IMR-90 (cell line): ENCODE results near the gene RAI14. TPM values are rescaled to one million over a fixed set of nuclear protein-coding genes. Genes with fewer than 3 reads are reported as not detected.

Experiments
- ATAC-seq: fragments of 200-7000 bp; cut with Tn5 transposase; 2 replicates; pipeline ENCODE4 v1.9.1; 2020; ENCODE audit warnings: low read depth, mild to moderate bottlenecking, moderate library complexity
- BruUV-seq: library from RNA; stranded (reverse); fragments of 400-500 nt; replicated peaks from 2 replicates; lab custom pipeline; 2021; lab: Mats Ljungman, UMichigan
- CTCF ChIA-PET: fragments of 300-600 bp; formaldehyde crosslinking; extraction: SDS; loops from one replicate; lab custom pipeline; 2021; ENCODE audit warnings: antibody characterized with exemption; lab: Yijun Ruan, JAX
- POLR2A ChIA-PET: fragments of 300-600 bp; sonication (Branson Sonifier 250); formaldehyde crosslinking; loops from one replicate; lab custom pipeline; 2022; ENCODE audit warnings: antibody characterized with exemption; ENCODE audit not compliant: unreplicated experiment; lab: Charles Lee
- DNase-seq: peaks from one replicate; pipeline ENCODE4 v3.0.0; 2013
- H2AFZ ChIP-seq: replicated peaks from 2 replicates; pipeline ENCODE3; 2013; ENCODE audit warnings: low read length, mild to moderate bottlenecking; ENCODE audit not compliant: poor library complexity
- H2AK5ac ChIP-seq: 2 replicates; pipeline ENCODE4 v1.6.1; 2013; ENCODE audit warnings: low read depth, low read length, inconsistent platforms
- H2AK9ac ChIP-seq: replicated peaks from 2 replicates; pipeline ENCODE3; 2013; ENCODE audit warnings: mild to moderate bottlenecking, low read depth, low read length, moderate library complexity; ENCODE audit not compliant: poor library complexity
- H2BK120ac ChIP-seq: 2 replicates; pipeline ENCODE4 v1.6.1; 2013; ENCODE audit warnings: low read depth, low read length, inconsistent platforms
- H2BK15ac ChIP-seq: 3 replicates; pipeline ENCODE4 v1.6.1; 2013; ENCODE audit warnings: low read depth, low read length, inconsistent platforms
- H2BK20ac ChIP-seq: 2 replicates; pipeline ENCODE4 v1.6.1; 2013; ENCODE audit warnings: low read depth, mild to moderate bottlenecking, inconsistent platforms, low read length, moderate library complexity
- H2BK5ac ChIP-seq: 2 replicates; pipeline ENCODE4 v1.6.1; 2013; ENCODE audit warnings: mild to moderate bottlenecking, low read depth, low read length, inconsistent platforms; ENCODE audit not compliant: poor library complexity, severe bottlenecking
- H3K14ac ChIP-seq: replicated peaks from 2 replicates; pipeline ENCODE4 v1.6.1; 2013; ENCODE audit warnings: low read depth, low read length, inconsistent platforms
- H3K18ac ChIP-seq: 2 replicates; pipeline ENCODE4 v1.6.1; 2013; ENCODE audit warnings: low read depth, low read length, control low read depth
- H3K23ac ChIP-seq: 2 replicates; pipeline ENCODE4 v1.6.1; 2013; ENCODE audit warnings: low read depth, low read length, inconsistent platforms
- H3K27ac ChIP-seq: 2 replicates; pipeline ENCODE4 v1.5.1; 2013; ENCODE audit warnings: mild to moderate bottlenecking, control low read depth, low read length; ENCODE audit not compliant: insufficient read depth
- H3K27me3 ChIP-seq: 2 replicates; pipeline ENCODE4 v1.6.1; 2013; ENCODE audit warnings: low read length; ENCODE audit not compliant: control insufficient read depth, insufficient read depth
- H3K36me3 ChIP-seq: 2 replicates; pipeline ENCODE4 v1.6.1; 2013; ENCODE audit warnings: low read length, mixed read lengths; ENCODE audit not compliant: control insufficient read depth, insufficient read depth
- H3K4ac ChIP-seq: 2 replicates; pipeline ENCODE4 v1.6.1; 2013; ENCODE audit warnings: low read depth, low read length, inconsistent platforms
- H3K4me1 ChIP-seq: 2 replicates; pipeline ENCODE4 v1.6.1; 2013; ENCODE audit warnings: low read length, mixed read lengths; ENCODE audit not compliant: control insufficient read depth, insufficient read depth
- H3K4me2 ChIP-seq: 2 replicates; pipeline ENCODE4 v1.6.1; 2013; ENCODE audit warnings: low read depth, mild to moderate bottlenecking, control low read depth, low read length, moderate library complexity
- H3K4me3 ChIP-seq: 2 replicates; pipeline ENCODE4 v1.5.1; 2013; ENCODE audit warnings: low read depth, mild to moderate bottlenecking, control low read depth, low read length, moderate library complexity; ENCODE audit not compliant: insufficient read depth
- H3K56ac ChIP-seq: 2 replicates; pipeline ENCODE4 v1.6.1; 2013; ENCODE audit warnings: low read length, inconsistent platforms; ENCODE audit not compliant: insufficient read depth; ENCODE audit errors: extremely low read depth
- H3K79me1 ChIP-seq, 2 experiments: 2 replicates each; pipeline ENCODE4 v1.6.1; 2013; ENCODE audit warnings: low read length in 2 of 2, inconsistent platforms in 1 of 2, low read depth in 1 of 2
- H3K9ac ChIP-seq: 2 replicates; pipeline ENCODE4 v1.6.1; 2013; ENCODE audit warnings: low read depth, low read length, control low read depth
- H3K9me1 ChIP-seq: 2 replicates; pipeline ENCODE4 v1.6.1; 2013; ENCODE audit warnings: low read length, inconsistent platforms; ENCODE audit not compliant: insufficient read depth
- H3K9me3 ChIP-seq: 2 replicates; pipeline ENCODE4 v1.6.1; 2013; ENCODE audit warnings: low read length; ENCODE audit not compliant: control insufficient read depth, insufficient read depth
- H4K20me1 ChIP-seq: 2 replicates; pipeline ENCODE4 v1.6.1; 2013; ENCODE audit warnings: low read length, inconsistent platforms; ENCODE audit not compliant: insufficient read depth
- H4K5ac ChIP-seq: 2 replicates; pipeline ENCODE4 v1.6.1; 2013; ENCODE audit warnings: mild to moderate bottlenecking, low read depth, low read length, control low read depth
- H4K8ac ChIP-seq, 2 experiments: 2 replicates each; pipeline ENCODE4 v1.6.1; 2013; ENCODE audit warnings: low read depth in 2 of 2, low read length in 2 of 2, control low read depth in 1 of 2, inconsistent platforms in 1 of 2
- H4K91ac ChIP-seq: 2 replicates; pipeline ENCODE4 v1.6.1; 2013; ENCODE audit warnings: low read depth, low read length, inconsistent platforms; ENCODE audit not compliant: insufficient read depth
- BHLHE40 ChIP-seq: fragments of 150-350 bp; IDR thresholded peaks from 2 replicates; pipeline ENCODE4 v1.6.1; 2016; ENCODE audit warnings: mild to moderate bottlenecking, low read depth, low read length
- CEBPB ChIP-seq: IDR thresholded peaks from 2 replicates; pipeline ENCODE4 v1.6.1; 2012; ENCODE audit warnings: low read depth, low read length, improper control_type of control experiment
- CHD1 ChIP-seq: IDR thresholded peaks from 2 replicates; pipeline ENCODE4 v1.6.1; 2012; ENCODE audit warnings: low read depth, low read length, improper control_type of control experiment
- FOS ChIP-seq: fragments of 150-350 bp; IDR thresholded peaks from 2 replicates; pipeline ENCODE4 v1.6.1; 2016; ENCODE audit warnings: low read depth, low read length
- MAFK ChIP-seq: IDR thresholded peaks from 2 replicates; pipeline ENCODE4 v1.6.1; 2012; ENCODE audit warnings: low read depth, low read length, improper control_type of control experiment
- MAZ ChIP-seq: IDR thresholded peaks from 2 replicates; pipeline ENCODE4 v1.6.1; 2012; ENCODE audit warnings: low read depth, mild to moderate bottlenecking, low read length, improper control_type of control experiment, moderate library complexity, borderline replicate concordance
- MXI1 ChIP-seq: IDR thresholded peaks from 2 replicates; pipeline ENCODE4 v1.6.1; 2012; ENCODE audit warnings: low read depth, mild to moderate bottlenecking, low read length, moderate library complexity, borderline replicate concordance
- POLR2A ChIP-seq: IDR thresholded peaks from 2 replicates; pipeline ENCODE4 v1.6.1; 2012; ENCODE audit warnings: mild to moderate bottlenecking, low read depth, low read length
- RAD21 ChIP-seq: IDR thresholded peaks from 2 replicates; pipeline ENCODE4 v1.6.1; 2012; ENCODE audit warnings: low read length, improper control_type of control experiment
- RCOR1 ChIP-seq: IDR thresholded peaks from 2 replicates; pipeline ENCODE4 v1.6.1; 2012; ENCODE audit warnings: mild to moderate bottlenecking, low read length, improper control_type of control experiment; ENCODE audit not compliant: insufficient replicate concordance
- SMC3 ChIP-seq: fragments of 150-350 bp; IDR thresholded peaks from 2 replicates; pipeline ENCODE4 v1.6.1; 2016; ENCODE audit warnings: low read depth, mild to moderate bottlenecking, antibody characterized with exemption, low read length, moderate library complexity
- USF2 ChIP-seq: fragments of 150-350 bp; IDR thresholded peaks from 2 replicates; pipeline ENCODE4 v1.6.1; 2017; ENCODE audit warnings: mild to moderate bottlenecking, antibody characterized with exemption, low read length, low read depth
- WGBS, 2 experiments: methylation state at CpG; one replicate each; pipeline versions ENCODE4 v1.1.5 to v1.1.7; 2013; ENCODE audit warnings: missing lambda C conversion rate in 2 of 2; ENCODE audit not compliant: insufficient read length in 1 of 2; ENCODE audit errors: extremely low coverage in 2 of 2; 5-methylcytosine and 5-hydroxymethylcytosine counted together
- dilution Hi-C: fragments of 300-500 bp; cut with HindIII; formaldehyde crosslinking; loops from one replicate; pipeline ENCODE4 v1.14.3; 2018; ENCODE audit warnings: low sequenced_read_pairs; ENCODE audit not compliant: unreplicated experiment
- in situ Hi-C: fragments of 300-500 bp; cut with MboI; formaldehyde crosslinking; loops from 3 replicates; pipeline ENCODE4 v1.14.3; 2019; ENCODE audit warnings: low sequenced_read_pairs, inconsistent platforms, mixed read lengths
- intact Hi-C: fragments of 100-400 bp; cut with micrococcal nuclease; formaldehyde crosslinking; loops from 2 replicates; pipeline ENCODE4 v1.10.0; 2022
- polyA plus RNA-seq, 3 experiments: library from polyadenylated mRNA; depleted of rRNA; stranded (reverse); fragments of >200 nt; gene quantifications; 2 replicates each; pipeline ENCODE4 v1.2.3, GENCODE V29; 2012; ENCODE audit warnings: low replicate concordance in 1 of 3
- total RNA-seq: library from RNA; depleted of rRNA; stranded (reverse); fragments of >200 nt; gene quantifications from 2 replicates; pipeline ENCODE4 v1.2.3, GENCODE V29; 2012

Gene RAI14
- total and polyA plus RNA-seq, 2 of the 4 experiments (the other 2 are of a cell fraction), result 221 to 267 TPM

- Histone ChIP-seq H3K4ac (peak overlapping the region; percentile 33; the same call in 1 of the 2 replicates), H3K36me3 (peaks cover 26% of the 10 kb centered on the region), H2BK15ac (no peak overlapping the region), H3K9me1 (peaks cover 42% of the 10 kb centered on the region), H4K5ac (peak overlapping the region; percentile 83), H2BK20ac (no peak overlapping the region), H3K79me1 (peaks cover 25 to 78% of the 10 kb centered on the region in 2 experiments), H3K4me2 (peak overlapping the region; percentile 92), H2BK120ac (no peak overlapping the region), H2AFZ (no peak overlapping the region), H4K91ac (no peak overlapping the region), H2BK5ac (peak overlapping the region; percentile 52), H4K20me1 (peaks cover 90% of the 10 kb centered on the region), H3K18ac (no peak overlapping the region; the same call in 1 of the 2 replicates), H2AK5ac (peak overlapping the region; percentile 59; the same call in 1 of the 2 replicates), H3K4me1 (peaks cover 27% of the 10 kb centered on the region), H3K27me3 (no peaks in the 10 kb centered on the region), H3K14ac (peak overlapping the region; percentile 64), H3K23ac (no peak overlapping the region), H3K27ac (peak overlapping the region; percentile 82; the same call in 1 of the 2 replicates), H2AK9ac (no peak overlapping the region), H3K9ac (peak overlapping the region; percentile 33; the same call in 1 of the 2 replicates), H3K4me3 (no peak overlapping the region), H3K56ac (no peak overlapping the region), H4K8ac (no peak overlapping the region; a peak in 1 of 4 replicates), H3K9me3 (no peaks in the 10 kb centered on the region)
- TF ChIP-seq POLR2A (no peak), RAD21 (no peak), SMC3 (no peak), MAZ (no peak), FOS (no peak), BHLHE40 (no peak), USF2 (no peak), MXI1 (no peak), RCOR1 (no peak), CHD1 (no peak), MAFK (no peak), CEBPB (no peak)
- ATAC-seq (peak; percentile 24; the same call in 1 of the 2 replicates), DNase-seq (no peak)
- BruUV-seq, result no TSS peak
- dilution Hi-C loops, result no loop called here
- intact Hi-C loops, result loop anchor here (2.0 kb wide), 1 partner anchor 39 kb away; the partner anchor contains the start of gene RAI14
- ChIA-PET POLR2A (no interaction called here), CTCF (interaction anchor here (0.6 to 0.9 kb wide), 3 partner anchors 13 to 249 kb away, joined by 3 to 5 read pairs (median 3); no protein-coding TSS in a partner anchor)
- in situ Hi-C loops, result no loop called here
- WGBS, 2 experiments, result no CpG with 5 or more reads among the region's 1 CpG
Observed at GRCh38 chr5:34695275-34696027, 39.3 kb downstream of the RAI14 start.
